M059J (cell line): ENCODE measurements around the gene CHRNA4. TPM values are rescaled to one million over a fixed set of nuclear protein-coding genes. Genes with fewer than 3 reads are reported as not detected.

Source experiments
- DNase-seq: peaks from one replicate; pipeline ENCODE4 v3.0.0-alpha.2; 2012; ENCODE audit warnings: low read depth
- total RNA-seq: library from RNA; depleted of rRNA; stranded (reverse); fragments of >200 nt; shearing (Covaris generic); gene quantifications from 2 replicates; pipeline ENCODE4 v1.2.3, GENCODE V29; 2014

The CHRNA4 gene
- total RNA-seq, 1 experiment from 2014 or later, result not detected

DNA sequence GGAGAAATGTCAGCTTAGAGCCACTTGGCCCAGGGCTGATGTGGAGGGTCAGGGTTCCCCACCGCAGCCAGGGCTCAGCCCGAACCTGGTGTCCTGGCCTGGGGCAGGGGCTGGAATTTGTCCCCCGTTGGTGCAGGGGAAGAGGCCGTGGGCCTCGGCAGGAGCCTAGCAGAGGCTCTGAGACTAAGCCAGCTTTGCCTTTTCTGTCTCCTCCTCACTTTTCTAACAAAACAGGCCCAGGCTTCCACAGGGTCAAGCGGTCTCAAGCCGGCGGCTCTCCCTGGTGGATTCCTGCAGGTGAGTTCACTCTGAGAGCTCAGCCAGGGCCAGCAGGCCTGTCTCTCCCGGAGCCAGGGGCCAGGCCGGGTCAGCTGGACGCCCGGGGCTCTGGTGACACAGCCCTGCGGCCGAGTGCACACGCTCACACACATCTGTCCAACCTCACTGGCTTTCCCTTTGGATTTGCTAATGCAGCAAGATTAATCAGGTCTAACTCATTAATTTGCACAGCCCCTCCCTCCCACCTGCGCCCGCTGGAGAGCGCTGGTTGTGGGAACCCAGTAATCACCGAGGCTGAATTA lies 2.9 kb upstream of the CHRNA4 start:
- peak; percentile 29 for DNase-seq

DNA sequence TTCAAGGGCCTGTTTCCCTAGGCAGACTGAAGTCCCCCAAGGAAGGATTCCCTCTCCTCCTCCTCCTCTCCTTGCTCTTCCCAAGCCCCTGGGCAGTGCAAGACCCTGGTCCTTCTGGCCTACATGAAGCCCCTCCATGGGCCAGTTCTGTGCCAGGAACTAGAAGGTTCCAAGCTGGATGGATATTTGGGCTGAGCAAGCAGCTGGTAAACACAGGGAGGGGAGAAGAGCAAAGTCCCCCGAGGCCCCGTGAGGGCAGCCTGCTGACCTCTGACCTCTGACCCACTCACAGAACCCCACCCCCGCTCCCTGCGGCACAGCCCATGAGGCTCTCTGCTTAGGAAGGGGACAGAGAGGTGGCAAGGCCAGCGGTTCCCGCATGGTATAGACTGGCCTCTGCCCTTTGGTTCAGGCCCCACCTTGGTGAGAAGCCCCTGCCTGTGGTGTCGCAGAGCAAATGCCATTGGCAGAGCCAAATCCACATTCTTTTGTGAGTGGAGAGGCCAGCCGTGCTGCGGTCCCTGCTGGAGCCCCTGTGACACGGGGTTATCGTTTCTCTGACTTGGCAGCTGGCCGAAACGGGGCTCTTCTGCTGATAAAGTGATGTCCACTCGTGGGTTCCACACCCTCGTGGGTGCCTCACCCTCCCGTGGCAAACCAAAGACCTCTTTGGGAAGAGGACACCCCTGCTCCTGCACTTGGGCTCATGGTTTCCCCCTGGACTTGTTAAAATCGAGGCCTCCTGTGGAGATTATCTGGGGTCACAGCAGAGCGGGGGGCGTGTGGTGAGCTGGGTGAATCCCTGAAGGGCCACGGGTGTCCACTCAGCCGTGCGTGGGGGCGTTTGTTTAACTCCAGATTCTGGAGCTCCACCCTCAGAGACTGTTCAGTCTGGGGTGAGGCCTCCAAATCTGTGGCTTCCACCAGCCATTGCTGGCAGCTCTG lies 2.1 kb upstream of the CHRNA4 start:
- DNase-seq, result no peak

GRCh38 chr20:63362436-63363009 lies 1.4 kb upstream of the CHRNA4 start:
- DNase-seq, result no peak

GRCh38 chr20:63361519-63362435 lies 628 bp upstream of the CHRNA4 start:
- DNase-seq, result no peak

DNA sequence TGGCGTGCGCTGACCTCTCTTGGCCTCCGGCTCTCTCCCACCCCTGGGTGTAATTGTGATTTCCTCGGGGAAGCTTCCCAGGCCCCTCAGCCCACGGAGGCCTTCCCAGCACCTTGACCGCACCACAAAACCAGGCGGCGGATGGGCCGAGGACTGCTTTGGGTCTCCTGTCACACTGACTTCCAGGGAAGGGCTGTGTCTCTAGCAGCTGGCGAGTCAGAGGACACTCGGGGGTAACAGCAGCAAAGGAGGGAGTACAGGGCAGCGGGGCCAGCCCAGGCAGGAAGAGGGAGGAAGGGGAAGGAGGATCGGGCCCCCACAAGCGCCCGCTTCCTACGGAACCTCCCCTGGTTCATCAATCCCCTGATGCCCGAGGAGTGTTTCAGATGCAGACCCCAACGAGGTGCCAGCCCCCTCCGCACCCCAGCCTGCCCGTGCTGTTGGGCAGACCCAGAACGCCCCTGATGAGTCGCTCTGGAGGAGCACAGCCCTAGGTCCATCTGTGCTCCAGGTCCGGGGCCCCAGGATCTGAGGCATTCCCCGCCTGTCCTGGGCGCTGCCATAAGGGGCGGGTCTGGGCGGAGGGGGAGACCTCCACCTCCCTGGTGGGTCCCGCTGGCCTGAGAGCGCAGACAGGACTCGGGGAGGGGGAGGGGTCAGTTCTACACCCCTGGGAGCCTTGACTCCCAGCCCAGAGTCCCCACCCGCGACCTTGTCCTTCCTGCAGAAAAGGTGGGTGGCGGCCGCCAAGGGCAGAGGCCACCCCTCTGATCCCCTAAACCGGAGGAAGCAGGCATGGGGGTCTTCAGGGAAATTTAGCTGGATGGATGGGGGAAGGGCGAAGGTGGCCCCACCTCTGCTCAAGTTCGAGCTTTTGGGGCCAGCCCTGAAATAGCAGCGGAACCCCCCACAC lies 956 bp downstream of the CHRNA4 start:
- no peak for DNase-seq

DNA sequence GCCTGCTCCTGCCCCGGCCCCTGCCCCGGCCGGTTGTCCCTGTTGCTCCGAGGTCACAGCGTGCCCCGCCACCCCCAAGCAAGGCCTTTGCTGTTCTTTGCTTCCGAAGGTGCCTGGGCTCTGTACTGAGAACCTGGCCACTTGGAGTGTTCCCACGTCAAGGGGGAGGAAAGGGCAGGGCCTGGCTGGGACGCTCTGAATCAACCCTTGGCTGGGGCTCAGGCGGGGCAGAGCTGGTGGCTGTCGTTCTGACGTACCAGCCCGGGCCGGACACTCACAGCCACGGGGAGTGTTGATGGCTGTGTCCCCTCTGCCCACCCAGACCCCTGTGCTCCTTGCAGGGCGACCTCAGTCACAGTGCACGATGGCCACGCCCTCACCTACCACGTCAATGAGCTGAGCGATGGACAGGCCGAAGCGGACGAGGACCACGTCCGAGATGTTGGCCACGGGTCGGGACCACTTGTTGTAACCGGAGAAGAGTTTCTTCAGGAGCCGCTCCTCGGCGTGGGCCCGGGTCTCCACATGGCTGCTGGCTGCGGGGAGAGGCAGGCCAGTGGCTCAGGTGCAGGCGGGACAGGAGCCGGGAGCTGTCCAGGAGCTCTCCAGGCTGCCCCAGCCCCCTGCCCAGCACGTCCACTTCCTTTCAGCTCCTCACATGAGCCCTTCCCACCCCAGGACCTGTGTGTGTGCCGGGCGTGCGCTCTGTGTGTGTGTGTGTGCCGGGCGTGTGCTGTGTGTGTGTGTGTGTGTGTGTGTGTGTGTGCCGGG lies 1.8 kb downstream of the CHRNA4 start:
- DNase-seq, result no peak

GRCh38 chr20:63357921-63358905 lies 2.9 kb downstream of the CHRNA4 start:
- DNase-seq, result no peak

DNA sequence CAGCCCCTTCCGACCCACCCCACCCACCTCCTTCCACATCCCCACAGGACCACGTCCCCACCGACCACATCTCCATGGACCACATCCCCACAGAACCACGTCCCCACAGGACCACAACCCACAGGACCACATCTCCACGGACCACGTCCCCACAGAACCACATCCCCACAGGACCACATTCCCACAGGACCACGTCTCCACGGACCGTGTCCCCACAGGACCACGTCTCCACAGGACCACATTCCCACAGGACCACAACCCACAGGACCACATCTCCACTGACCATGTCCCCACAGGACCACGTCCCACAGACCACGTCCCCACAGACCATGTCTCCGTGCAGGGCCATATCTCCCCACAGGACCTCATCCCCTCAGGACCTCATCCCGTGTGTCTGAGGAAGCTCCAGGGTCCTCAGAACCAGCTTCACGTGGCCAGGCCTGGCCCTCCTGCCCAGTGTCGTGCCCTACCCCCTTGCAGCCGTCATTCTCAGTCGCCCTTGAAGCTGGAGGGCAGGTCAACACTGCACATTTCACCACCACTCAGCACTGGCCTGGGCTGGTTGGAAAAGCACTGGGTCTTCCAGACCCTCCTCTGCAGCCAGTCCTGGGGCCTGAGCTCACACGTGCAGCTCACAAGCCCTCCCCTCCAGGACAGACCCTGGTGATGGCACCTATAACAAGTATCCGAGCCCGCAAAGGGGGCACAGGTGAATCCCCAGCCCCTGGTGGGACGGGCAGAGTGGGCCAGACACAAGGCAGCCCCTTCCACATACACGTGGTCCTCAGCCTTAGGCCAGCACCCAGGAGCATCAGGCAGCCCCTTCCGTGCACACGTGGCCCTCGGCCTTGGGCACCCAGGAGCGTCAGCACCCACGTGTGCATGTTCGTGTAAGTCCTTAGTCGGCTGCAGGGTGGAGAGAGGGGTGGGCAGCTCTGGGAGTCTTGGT lies 3.9 kb downstream of the CHRNA4 start:
- no peak for DNase-seq

DNA sequence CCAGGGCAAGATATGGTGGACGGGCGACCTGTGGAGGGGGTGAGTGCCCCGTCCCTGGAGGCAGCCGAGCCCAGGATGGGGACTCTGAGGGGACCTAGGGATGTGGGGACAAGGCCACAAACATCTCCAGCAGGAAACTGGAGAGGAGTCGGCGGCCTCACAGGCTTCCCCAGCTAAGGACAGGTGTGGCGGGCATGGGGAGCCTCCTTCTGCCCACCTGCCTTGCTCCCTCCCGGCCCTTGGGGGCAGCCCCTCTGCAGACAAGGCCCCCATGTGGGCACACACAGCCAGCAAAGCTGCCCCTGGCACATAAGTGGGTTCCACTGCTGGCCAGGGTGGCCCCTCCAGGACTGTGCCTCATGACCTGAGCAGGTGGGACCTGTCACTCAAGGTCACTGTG lies 4.6 kb downstream of the CHRNA4 start:
- no peak for DNase-seq

GRCh38 chr20:63355781-63356295 lies 5.3 kb downstream of the CHRNA4 start:
- no peak for DNase-seq

DNA sequence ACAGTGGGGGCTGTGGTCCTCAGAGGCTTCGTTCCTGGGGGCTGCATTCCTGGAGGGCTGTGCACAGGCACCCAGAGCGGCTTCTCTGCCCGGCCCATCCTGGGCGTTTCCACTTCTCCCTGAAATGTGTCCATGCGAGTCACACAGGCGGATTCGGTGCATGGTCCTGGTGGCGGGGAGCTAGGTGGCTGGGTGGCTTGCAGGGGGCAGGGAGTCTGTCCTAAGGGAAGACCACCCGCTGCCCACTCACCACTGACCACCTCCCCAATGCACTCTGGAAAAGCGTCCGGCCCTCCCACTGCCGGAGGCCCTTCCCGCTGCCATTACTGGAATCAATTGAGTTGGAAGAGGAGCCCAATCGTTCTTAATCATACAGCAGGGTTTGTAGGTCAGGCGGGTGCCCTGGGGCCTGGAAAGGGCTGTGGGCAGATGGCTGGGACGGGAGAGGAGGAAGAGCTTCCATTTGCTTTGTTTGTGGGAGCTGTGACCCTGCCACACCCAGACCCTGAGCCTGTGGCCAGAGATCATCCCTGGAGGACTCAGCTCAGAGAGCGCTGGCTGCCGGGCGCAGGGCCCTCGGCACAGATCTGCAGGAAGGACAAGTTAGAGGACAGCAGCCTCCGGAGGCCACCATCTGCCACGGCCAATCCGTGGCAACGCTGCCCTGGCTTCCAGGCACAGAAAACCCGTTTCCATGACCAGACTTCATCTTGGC lies 6.4 kb downstream of the CHRNA4 start:
- DNase-seq, result no peak

GRCh38 chr20:63352811-63353221 lies 8.3 kb downstream of the CHRNA4 start:
- no peak for DNase-seq

- no peak for DNase-seq
These were observed 9.1 kb downstream of the CHRNA4 start for GRCh38 chr20:63351811-63352591.

GRCh38 chr20:63351326-63351700 lies 9.8 kb downstream of the CHRNA4 start:
- no peak for DNase-seq

- no peak for DNase-seq
These were observed 10.4 kb downstream of the CHRNA4 start for GRCh38 chr20:63350597-63351325.
